Stimulated activated CD4-positive, alpha-beta T cell treated with anti-CD3 and anti-CD28 coated beads, Interleukin-12 subunit alpha, Interleukin-12 subunit beta, amount 100 ng/mL, for 48 hours (primary cell): ENCODE data around the gene ROPN1L.
"Not testable (repeated sequence)": the region's sequence is repeated elsewhere in the genome, so short reads cannot be mapped to it uniquely, and the experiment has no call there.

Experiments
- DNase-seq, 3 donors: peaks; one replicate each; pipeline ENCODE4 v3.0.0-alpha.2; 2020; ENCODE audit warnings: low read depth in 2 of 3, low spot score in 1 of 3

ROPN1L gene

GRCh38 chr5:10500669-10501068, 59.0 kb downstream of the ROPN1L start:
- no peak for DNase-seq

- DNase-seq: no peak
Observed at GRCh38 chr5:10501554-10502075, 59.9 kb downstream of the ROPN1L start.

GRCh38 chr5:10502130-10502529, 60.5 kb downstream of the ROPN1L start:
- DNase-seq: no peak

- no peak for DNase-seq
Observed at GRCh38 chr5:10502578-10502977, 60.9 kb downstream of the ROPN1L start.

- no peak for DNase-seq
Observed at GRCh38 chr5:10503321-10503720, 61.6 kb downstream of the ROPN1L start.

- no peak for DNase-seq
Observed at GRCh38 chr5:10503997-10504793, 62.5 kb downstream of the ROPN1L start.

- no peak for DNase-seq
Observed at GRCh38 chr5:10505517-10506095, 63.9 kb downstream of the ROPN1L start.

- no peak for DNase-seq
Observed at GRCh38 chr5:10506535-10506934, 64.9 kb downstream of the ROPN1L start.

GRCh38 chr5:10507575-10508096, 66.0 kb downstream of the ROPN1L start:
- DNase-seq: no peak

GRCh38 chr5:10509575-10509974, 67.9 kb downstream of the ROPN1L start:
- DNase-seq: no peak

GRCh38 chr5:10511741-10512640, 70.3 kb downstream of the ROPN1L start:
- DNase-seq: no peak

GRCh38 chr5:10513501-10514442, 72.1 kb downstream of the ROPN1L start:
- no peak for DNase-seq

- DNase-seq: not testable (repeated sequence)
Observed at GRCh38 chr5:10514572-10514971, 72.9 kb downstream of the ROPN1L start.
